Glomerular visceral epithelial cell (primary cell): ENCODE results near the gene CNTN4.

Source experiments
- DNase-seq: peaks from one replicate; pipeline ENCODE4 v3.0.0-alpha.2; 2016; ENCODE audit errors: extremely low spot score

The CNTN4 gene

GRCh38 chr3:3101660-3102458 is 1003.2 kb downstream of the CNTN4 start:
- no peak for DNase-seq

DNA sequence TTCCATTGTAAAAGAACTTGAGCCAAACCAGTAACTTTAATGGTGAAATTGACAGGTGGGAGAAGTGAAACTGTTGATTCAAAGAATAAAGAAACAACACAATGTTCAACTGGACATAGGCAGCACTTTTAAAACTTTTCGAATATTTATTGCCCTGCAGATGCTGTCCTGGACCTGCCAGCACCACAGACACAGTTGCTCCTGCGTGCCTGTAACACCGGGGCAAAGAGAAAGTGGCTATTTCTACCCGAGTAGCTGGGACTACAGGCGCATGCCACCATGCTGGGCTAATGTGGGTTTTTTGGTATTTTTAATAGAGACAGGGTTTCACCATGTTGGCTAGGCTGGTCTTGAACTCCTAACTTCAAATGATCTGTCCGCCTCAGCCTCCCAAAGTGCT is 1004.1 kb downstream of the CNTN4 start:
- no peak for DNase-seq

- DNase-seq: no peak
Observed at GRCh38 chr3:3105246-3105645, 1006.6 kb downstream of the CNTN4 start.

DNA sequence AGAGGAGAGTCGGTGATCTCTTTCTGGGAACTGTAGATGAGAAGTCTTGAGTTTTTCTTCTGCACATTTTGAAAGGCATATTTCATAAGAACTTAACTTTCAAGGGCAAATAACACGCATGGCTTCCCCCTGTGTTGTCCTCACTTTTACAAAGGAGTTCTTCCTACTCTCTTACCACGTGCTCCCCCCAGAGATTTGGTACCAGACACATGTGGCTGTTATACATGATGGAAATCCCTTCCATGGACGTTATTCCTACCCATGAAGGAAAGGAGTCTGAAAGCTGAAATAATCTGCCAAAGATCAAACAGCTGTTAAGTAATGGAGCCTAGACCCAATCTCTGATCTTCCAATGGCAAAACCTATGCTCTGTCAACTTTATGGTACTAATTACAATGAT is 1007.1 kb downstream of the CNTN4 start:
- no peak for DNase-seq

GRCh38 chr3:3107181-3107580 is 1008.5 kb downstream of the CNTN4 start:
- DNase-seq: no peak
